Lung (tissue), 12 donors: ENCODE data around the gene GUCD1. TPM values are rescaled to one million over a fixed set of nuclear protein-coding genes. Genes with fewer than 3 reads are reported as not detected.

Experiments used
- ATAC-seq: fragments of 200-7000 bp; cut with Tn5 transposase; one replicate; pipeline ENCODE4 v1.9.1; 2020; ENCODE audit warnings: moderate number of reproducible peaks; ENCODE audit not compliant: insufficient read depth, low FRiP score
- DNase-seq, 3 donors: peaks; one replicate each; pipeline ENCODE4 v3.0.0-alpha.2; 2013 to 2017
- H3K27ac ChIP-seq, 2 donors: one replicate each; pipeline ENCODE4 v1.5.1; 2013; ENCODE audit warnings: mild to moderate bottlenecking in 2 of 2, moderate library complexity in 2 of 2, control low read depth in 1 of 2, inconsistent platforms in 1 of 2, low read depth in 1 of 2, low read length in 1 of 2
- H3K27me3 ChIP-seq, 3 donors: one replicate each; pipeline ENCODE4 v1.5.1; 2013; ENCODE audit warnings: low read length in 2 of 3; ENCODE audit not compliant: control insufficient read depth in 3 of 3, insufficient read depth in 3 of 3
- H3K36me3 ChIP-seq, 4 donors: one replicate each; pipeline ENCODE4 v1.5.1; 2013; ENCODE audit warnings: low read length in 4 of 4, mild to moderate bottlenecking in 1 of 4, moderate library complexity in 1 of 4; ENCODE audit not compliant: control insufficient read depth in 4 of 4, insufficient read depth in 4 of 4
- H3K4me1 ChIP-seq, 5 donors: one replicate each; pipeline ENCODE4 v1.5.1; 2013; ENCODE audit warnings: low read length in 5 of 5, mild to moderate bottlenecking in 2 of 5, moderate library complexity in 1 of 5; ENCODE audit not compliant: control insufficient read depth in 5 of 5, insufficient read depth in 5 of 5
- H3K4me3 ChIP-seq: one replicate; pipeline ENCODE4 v1.5.1; 2013; ENCODE audit warnings: mild to moderate bottlenecking, control low read depth, moderate library complexity
- H3K9ac ChIP-seq, 2 donors: one replicate each; pipeline ENCODE4 v1.5.1; 2013; ENCODE audit warnings: low read length in 2 of 2, control low read depth in 1 of 2; ENCODE audit not compliant: insufficient read depth in 1 of 2
- H3K9me3 ChIP-seq, 4 donors: one replicate each; pipeline ENCODE4 v1.5.1; 2013; ENCODE audit warnings: low read length in 3 of 4, mild to moderate bottlenecking in 1 of 4, moderate library complexity in 1 of 4; ENCODE audit not compliant: control insufficient read depth in 4 of 4, insufficient read depth in 3 of 4
- WGBS, 2 donors: extraction: QIAGEN DNeasy Blood & Tissue Kit; methylation state at CpG; one replicate each; pipeline ENCODE4 v1.1.7; 2013; 5-methylcytosine and 5-hydroxymethylcytosine counted together
- polyA plus RNA-seq, 2 donors: library from polyadenylated mRNA; stranded (reverse); fragments of 200-250 nt; gene quantifications; one replicate each; pipeline ENCODE4 v1.2.1, GENCODE V29; 2013
- total RNA-seq, 2 donors: library from RNA; depleted of rRNA in 1 of 2; stranded (reverse); fragments of >200 nt in 1 of 2; gene quantifications; one replicate each; pipeline ENCODE4 v1.2.1, GENCODE V29; 2014 to 2021
- TF ChIP-seq, protein P1 (sequence below): IDR thresholded peaks from 2 replicates; pipeline ENCODE4 v1.5.1; 2012; ENCODE audit warnings: mild to moderate bottlenecking; ENCODE audit errors: control extremely low read depth, extremely low read depth
- donor health status: control.
- donor health status: control.
- donor health status: Bipolar disorder and iron deficiency.
- donor health status: healthy.
- donor health status: DM: yes; HTN: yes; CAD: no.

GUCD1 gene
- total and polyA plus RNA-seq, 4 donors, result 87.8 to 130 (median 107) TPM

DNA sequence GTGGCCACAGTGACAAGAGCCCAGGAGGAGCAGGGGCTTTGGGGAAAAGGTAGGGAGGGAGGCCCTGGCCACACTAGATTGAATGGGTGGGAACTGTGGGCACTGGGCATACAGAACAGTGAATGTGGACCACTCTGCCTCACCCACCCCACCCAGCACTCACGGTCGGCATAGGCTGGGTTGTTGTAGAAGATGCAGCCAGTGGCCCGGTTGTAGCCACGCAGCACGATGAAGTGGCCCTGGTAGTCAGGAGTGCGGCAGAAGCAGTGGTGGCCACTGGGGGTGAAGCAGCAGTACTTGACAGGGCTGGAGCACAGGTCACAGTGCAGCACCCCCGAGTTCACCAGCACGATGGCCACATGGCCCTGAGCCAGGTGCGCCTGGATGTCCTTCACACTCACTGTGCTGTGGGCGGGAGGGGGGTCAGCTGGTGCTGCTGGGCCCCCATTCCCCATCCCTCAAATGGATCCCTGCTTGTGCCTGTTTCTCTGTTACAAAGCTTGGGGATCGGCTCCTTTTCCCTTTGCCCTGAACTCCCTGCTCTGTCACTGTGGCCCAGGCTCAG is 11.2 kb downstream of the GUCD1 start:
- no peak for ATAC-seq
- peak overlapping the region in 1 of 2 donors; percentile 52 for H3K27ac ChIP-seq
- peaks cover 20 to 72% (median 51%) of the 10 kb centered on the region in 4 donors for H3K36me3 ChIP-seq
- no peaks in the 10 kb centered on the region for H3K27me3 ChIP-seq
- H3K4me1 ChIP-seq, result peaks cover 0 to 11% (median 7%) of the 10 kb centered on the region in 5 donors
- TF ChIP-seq, protein P1, sequence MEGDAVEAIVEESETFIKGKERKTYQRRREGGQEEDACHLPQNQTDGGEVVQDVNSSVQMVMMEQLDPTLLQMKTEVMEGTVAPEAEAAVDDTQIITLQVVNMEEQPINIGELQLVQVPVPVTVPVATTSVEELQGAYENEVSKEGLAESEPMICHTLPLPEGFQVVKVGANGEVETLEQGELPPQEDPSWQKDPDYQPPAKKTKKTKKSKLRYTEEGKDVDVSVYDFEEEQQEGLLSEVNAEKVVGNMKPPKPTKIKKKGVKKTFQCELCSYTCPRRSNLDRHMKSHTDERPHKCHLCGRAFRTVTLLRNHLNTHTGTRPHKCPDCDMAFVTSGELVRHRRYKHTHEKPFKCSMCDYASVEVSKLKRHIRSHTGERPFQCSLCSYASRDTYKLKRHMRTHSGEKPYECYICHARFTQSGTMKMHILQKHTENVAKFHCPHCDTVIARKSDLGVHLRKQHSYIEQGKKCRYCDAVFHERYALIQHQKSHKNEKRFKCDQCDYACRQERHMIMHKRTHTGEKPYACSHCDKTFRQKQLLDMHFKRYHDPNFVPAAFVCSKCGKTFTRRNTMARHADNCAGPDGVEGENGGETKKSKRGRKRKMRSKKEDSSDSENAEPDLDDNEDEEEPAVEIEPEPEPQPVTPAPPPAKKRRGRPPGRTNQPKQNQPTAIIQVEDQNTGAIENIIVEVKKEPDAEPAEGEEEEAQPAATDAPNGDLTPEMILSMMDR, result no peak
- DNase-seq, result no peak
- 91 to 94% methylated on average over 11 of the region's 11 CpGs for WGBS, 2 donors
- no peak overlapping the region for H3K9ac ChIP-seq
- no peaks in the 10 kb centered on the region for H3K9me3 ChIP-seq
- no peak overlapping the region for H3K4me3 ChIP-seq

DNA sequence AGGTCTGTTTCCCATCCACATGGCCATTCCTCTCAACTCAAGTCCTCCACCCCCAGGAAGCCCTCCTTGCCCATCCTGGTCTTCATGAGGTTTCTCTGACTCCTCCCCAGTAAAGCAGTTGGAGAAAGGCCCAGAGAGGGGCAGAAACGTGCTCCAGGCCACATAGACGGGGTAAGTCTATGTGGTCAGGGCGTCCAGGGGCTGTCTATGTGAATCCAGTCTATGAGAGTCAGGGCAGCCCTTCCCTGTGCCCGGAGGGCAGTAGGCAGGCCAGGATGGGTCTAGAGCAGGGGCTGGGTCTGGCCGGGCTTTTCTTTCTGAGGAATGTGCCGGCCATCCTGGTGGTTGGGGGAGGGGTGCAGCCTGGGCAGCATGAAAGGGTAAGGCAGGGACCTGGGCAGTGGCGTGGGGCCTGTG is 11.7 kb downstream of the GUCD1 start:
- H3K9ac ChIP-seq, result no peak overlapping the region
- no peak overlapping the region for H3K4me3 ChIP-seq
- H3K27ac ChIP-seq, result peak overlapping the region in 1 of 2 donors; percentile 52
- H3K4me1 ChIP-seq, result peaks cover 0 to 11% (median 7%) of the 10 kb centered on the region in 5 donors
- TF ChIP-seq, protein P1, result no peak
- peaks cover 20 to 67% (median 49%) of the 10 kb centered on the region in 4 donors for H3K36me3 ChIP-seq
- 68 to 79% methylated on average over 7 of the region's 7 CpGs for WGBS, 2 donors
- ATAC-seq (no peak), DNase-seq (no peak)
- no peaks in the 10 kb centered on the region for H3K9me3 ChIP-seq
- H3K27me3 ChIP-seq, result no peaks in the 10 kb centered on the region

DNA sequence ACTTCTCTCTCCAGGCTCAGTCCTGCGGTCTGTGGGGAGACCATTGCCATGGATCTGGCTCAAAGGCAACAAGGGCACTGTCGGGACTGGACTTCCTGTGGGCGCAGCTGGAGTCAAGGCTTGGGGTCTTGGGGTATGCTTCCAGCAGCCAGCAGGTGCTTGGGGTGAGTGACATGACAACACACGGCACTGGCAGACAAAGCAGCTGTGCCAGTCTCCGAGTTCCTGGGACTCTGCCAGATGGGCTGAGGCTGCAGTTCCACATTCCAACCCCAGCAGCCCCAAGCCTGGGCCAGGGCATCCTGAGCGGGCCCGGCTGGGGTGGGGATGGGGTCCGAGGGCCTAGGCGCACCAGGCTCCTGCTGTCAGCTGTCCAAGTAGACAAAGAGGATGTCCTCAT is 12.3 kb downstream of the GUCD1 start:
- Histone ChIP-seq H3K27me3 (no peaks in the 10 kb centered on the region), H3K9me3 (no peaks in the 10 kb centered on the region), H3K4me3 (no peak overlapping the region), H3K9ac (no peak overlapping the region), H3K27ac (peak overlapping the region in 1 of 2 donors; percentile 58), H3K4me1 (peaks cover 0 to 11% (median 7%) of the 10 kb centered on the region in 5 donors), H3K36me3 (peaks cover 20 to 62% (median 46%) of the 10 kb centered on the region in 4 donors)
- WGBS, 2 donors, result 29 to 58% methylated on average over 9 of the region's 9 CpGs
- no peak for DNase-seq
- no peak for ATAC-seq
- TF ChIP-seq, protein P1, result no peak
